SU-DHL-6 (cell line): ENCODE results near the gene CLEC1B.

Experiments used
- EZH2phosphoT487 ChIP-seq: fragments of 200-600 bp; sonication (generic), shearing (Covaris generic); conservative IDR thresholded peaks from 2 replicates; pipeline ENCODE4 v1.6.1; 2018; ENCODE audit warnings: mild to moderate bottlenecking, antibody characterized with exemption, low read length, moderate library complexity, mixed read lengths
- TF ChIP-seq, protein P1 (sequence below): fragments of 200-600 bp; sonication (generic); IDR thresholded peaks from one replicate; pipeline ENCODE4 v1.5.1; 2017; ENCODE audit warnings: antibody characterized with exemption, mild to moderate bottlenecking, low read length, moderate library complexity; ENCODE audit not compliant: insufficient read depth, poor library complexity, severe bottlenecking

DNA sequence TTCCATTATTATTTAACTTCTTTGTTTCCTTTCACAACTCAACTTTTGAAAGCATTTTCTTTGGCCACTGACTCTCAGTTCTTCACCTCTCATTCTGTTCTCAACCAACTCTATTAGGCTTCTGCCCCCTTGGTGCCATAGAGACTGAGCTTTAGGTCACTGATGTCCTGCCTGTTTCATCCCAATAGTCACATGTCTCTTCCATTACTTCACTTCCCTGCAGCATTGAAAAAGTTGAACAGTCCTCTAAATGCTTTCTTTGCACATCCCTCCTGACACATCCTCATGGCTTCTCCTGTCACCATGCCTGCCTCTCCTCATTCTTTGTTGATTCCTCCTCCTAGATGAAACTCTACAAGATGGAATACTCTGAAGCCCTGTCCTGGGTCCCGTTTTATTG is 25.0 kb downstream of the CLEC1B start:
- TF ChIP-seq, protein P1, sequence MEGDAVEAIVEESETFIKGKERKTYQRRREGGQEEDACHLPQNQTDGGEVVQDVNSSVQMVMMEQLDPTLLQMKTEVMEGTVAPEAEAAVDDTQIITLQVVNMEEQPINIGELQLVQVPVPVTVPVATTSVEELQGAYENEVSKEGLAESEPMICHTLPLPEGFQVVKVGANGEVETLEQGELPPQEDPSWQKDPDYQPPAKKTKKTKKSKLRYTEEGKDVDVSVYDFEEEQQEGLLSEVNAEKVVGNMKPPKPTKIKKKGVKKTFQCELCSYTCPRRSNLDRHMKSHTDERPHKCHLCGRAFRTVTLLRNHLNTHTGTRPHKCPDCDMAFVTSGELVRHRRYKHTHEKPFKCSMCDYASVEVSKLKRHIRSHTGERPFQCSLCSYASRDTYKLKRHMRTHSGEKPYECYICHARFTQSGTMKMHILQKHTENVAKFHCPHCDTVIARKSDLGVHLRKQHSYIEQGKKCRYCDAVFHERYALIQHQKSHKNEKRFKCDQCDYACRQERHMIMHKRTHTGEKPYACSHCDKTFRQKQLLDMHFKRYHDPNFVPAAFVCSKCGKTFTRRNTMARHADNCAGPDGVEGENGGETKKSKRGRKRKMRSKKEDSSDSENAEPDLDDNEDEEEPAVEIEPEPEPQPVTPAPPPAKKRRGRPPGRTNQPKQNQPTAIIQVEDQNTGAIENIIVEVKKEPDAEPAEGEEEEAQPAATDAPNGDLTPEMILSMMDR: no peak
- no peak for TF ChIP-seq EZH2phosphoT487
